HG02571 (cell line): ENCODE data around the gene PDGFD.
A peak's percentile ranks its signal among the peaks of the same experiment; 100 is the strongest.

ENCODE experiments used
- ATAC-seq: cut with Tn5 transposase; IDR thresholded peaks from one replicate; pipeline ENCODE4 v1.9.1; 2021; ENCODE audit warnings: mild to moderate bottlenecking, moderate library complexity; ENCODE audit not compliant: unreplicated experiment

Gene PDGFD

GRCh38 chr11:103894034-103894433 is 269.9 kb downstream of the PDGFD start:
- no peak for ATAC-seq

- ATAC-seq = no peak
Measured at GRCh38 chr11:103893371-103893770, 270.6 kb downstream of the PDGFD start.

GRCh38 chr11:103892603-103893002 is 271.3 kb downstream of the PDGFD start:
- ATAC-seq = no peak

GRCh38 chr11:103890654-103891053 is 273.3 kb downstream of the PDGFD start:
- ATAC-seq = no peak

GRCh38 chr11:103889679-103890078 is 274.3 kb downstream of the PDGFD start:
- no peak for ATAC-seq

- no peak for ATAC-seq
Measured at GRCh38 chr11:103888541-103888951, 275.4 kb downstream of the PDGFD start.

- no peak for ATAC-seq
Measured at GRCh38 chr11:103887001-103887658, 276.8 kb downstream of the PDGFD start.

- ATAC-seq = no peak
Measured at GRCh38 chr11:103883856-103884255, 280.1 kb downstream of the PDGFD start.

GRCh38 chr11:103883291-103883690 is 280.7 kb downstream of the PDGFD start:
- ATAC-seq = no peak

GRCh38 chr11:103881584-103881983 is 282.4 kb downstream of the PDGFD start:
- ATAC-seq = no peak

- ATAC-seq = no peak
Measured at GRCh38 chr11:103880968-103881367, 283.0 kb downstream of the PDGFD start.

- no peak for ATAC-seq
Measured at GRCh38 chr11:103878646-103879045, 285.3 kb downstream of the PDGFD start.

GRCh38 chr11:103877221-103877620 is 286.7 kb downstream of the PDGFD start:
- ATAC-seq = no peak

GRCh38 chr11:103875855-103876510 is 288.0 kb downstream of the PDGFD start:
- peak; percentile 87 for ATAC-seq

GRCh38 chr11:103872748-103873147 is 291.2 kb downstream of the PDGFD start:
- no peak for ATAC-seq

- no peak for ATAC-seq
Measured at GRCh38 chr11:103871923-103872551, 291.9 kb downstream of the PDGFD start.

GRCh38 chr11:103870821-103871309 is 293.1 kb downstream of the PDGFD start:
- ATAC-seq = no peak

- ATAC-seq = no peak
Measured at GRCh38 chr11:103867481-103867880, 296.5 kb downstream of the PDGFD start.

GRCh38 chr11:103863497-103863896 is 300.4 kb downstream of the PDGFD start:
- no peak for ATAC-seq

- no peak for ATAC-seq
Measured at GRCh38 chr11:103862802-103863174, 301.2 kb downstream of the PDGFD start.

- no peak for ATAC-seq
Measured at GRCh38 chr11:103862094-103862801, 301.7 kb downstream of the PDGFD start.
